ENCODE measurements around the gene HUNK. TPM values are rescaled to one million over a fixed set of nuclear protein-coding genes. Genes with fewer than 3 reads are reported as not detected.
"Not testable (repeated sequence)": the region's sequence is repeated elsewhere in the genome, so short reads cannot be mapped to it uniquely, and the experiment has no call there.

HUNK gene
- total RNA-seq, 1 donor from 2014 or later = 0.43 TPM

DNA sequence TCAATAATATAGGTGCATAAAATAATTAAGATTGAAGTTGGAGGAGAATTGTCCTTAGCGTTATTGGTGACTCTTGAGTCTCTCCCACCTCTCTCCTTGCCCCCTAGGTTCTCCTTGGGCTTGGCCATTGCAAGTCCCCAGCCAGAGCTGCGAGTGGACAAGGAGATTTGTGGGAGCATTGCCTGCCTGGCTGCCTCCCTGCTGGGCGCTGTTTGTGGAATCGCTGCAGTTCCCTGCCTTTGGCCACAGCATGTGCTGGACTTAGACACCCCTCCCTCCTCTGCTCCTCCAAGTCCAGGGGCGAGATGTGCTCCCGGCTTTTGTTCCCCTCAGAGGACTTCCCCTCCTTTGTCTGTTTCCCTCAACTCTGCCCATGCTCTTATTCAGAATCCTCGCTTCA lies 21.9 kb upstream of the HUNK start:
- H3K9me3 Mint-ChIP-seq = no peaks in the 10 kb centered on the region
- no peaks in the 10 kb centered on the region for H3K36me3 Mint-ChIP-seq (ENCODE audit: low read depth)
- intact Hi-C loops (cut with micrococcal nuclease) = no loop called here
- no peaks in the 10 kb centered on the region for H3K4me1 Mint-ChIP-seq (ENCODE audit: low read depth)
- peaks cover 2% of the 10 kb centered on the region for H3K27me3 Mint-ChIP-seq (ENCODE audit: low read depth)
- no peak overlapping the region for H3K27ac Mint-ChIP-seq
- no peak overlapping the region for H3K4me3 Mint-ChIP-seq (ENCODE audit: low read depth)
- DNase-seq (ENCODE audit: low spot score) = no peak

DNA sequence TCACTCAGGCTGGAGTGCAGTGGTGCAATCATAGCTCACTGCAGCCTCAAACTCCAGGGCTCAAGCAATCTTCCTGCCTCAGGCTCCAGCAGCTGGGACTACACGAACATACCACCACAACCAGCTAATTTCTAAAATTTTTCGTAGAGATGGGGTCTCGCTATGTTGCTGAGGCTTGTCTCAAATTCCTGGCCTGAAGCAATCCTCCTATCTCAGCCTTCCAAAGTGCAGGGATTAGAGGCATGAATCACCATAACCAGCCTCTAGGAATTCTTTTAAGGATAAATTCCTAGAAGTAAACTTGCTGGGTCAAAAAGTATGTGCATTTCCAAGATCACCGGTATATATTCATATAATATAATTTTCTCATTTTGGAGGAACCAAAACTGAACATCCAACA lies 17.6 kb upstream of the HUNK start:
- no peak for DNase-seq (ENCODE audit: low spot score)
- no peaks in the 10 kb centered on the region for H3K36me3 Mint-ChIP-seq (ENCODE audit: low read depth)
- H3K9me3 Mint-ChIP-seq = no peaks in the 10 kb centered on the region

DNA sequence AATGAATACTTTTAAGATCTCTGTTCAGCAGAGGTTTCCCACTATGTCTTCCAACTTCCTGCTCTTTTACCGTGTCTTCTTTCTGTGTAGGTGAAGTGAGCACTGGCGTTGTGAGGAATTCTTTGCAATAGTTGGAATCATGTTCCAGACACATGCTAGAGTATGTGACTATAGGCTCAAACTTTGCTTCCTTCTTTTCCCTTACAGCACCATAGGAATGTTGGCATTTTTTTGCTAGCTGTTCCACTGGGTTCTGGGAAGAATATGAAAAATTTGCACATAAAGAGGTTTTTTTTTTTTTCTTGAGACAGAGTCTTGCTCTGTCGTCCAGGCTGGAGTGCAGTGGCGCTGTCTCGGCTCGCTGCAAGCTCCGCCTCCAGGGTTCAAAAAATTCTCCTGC lies 15.7 kb upstream of the HUNK start:
- no peaks in the 10 kb centered on the region for H3K36me3 Mint-ChIP-seq (ENCODE audit: low read depth)
- H3K9me3 Mint-ChIP-seq = no peaks in the 10 kb centered on the region
- H3K27me3 Mint-ChIP-seq (ENCODE audit: low read depth) = peaks cover 5% of the 10 kb centered on the region
- H3K4me3 Mint-ChIP-seq (ENCODE audit: low read depth) = no peak overlapping the region
- H3K27ac Mint-ChIP-seq = no peak overlapping the region
- H3K4me1 Mint-ChIP-seq (ENCODE audit: low read depth) = no peaks in the 10 kb centered on the region
- intact Hi-C loops (cut with micrococcal nuclease) = no loop called here
- no peak for DNase-seq (ENCODE audit: low spot score)

More for the DNA sequence above, 17.6 kb upstream of the HUNK start:
- no peaks in the 10 kb centered on the region for H3K4me1 Mint-ChIP-seq (ENCODE audit: low read depth)
- peaks cover 5% of the 10 kb centered on the region for H3K27me3 Mint-ChIP-seq (ENCODE audit: low read depth)
- H3K27ac Mint-ChIP-seq = no peak overlapping the region
- intact Hi-C loops (cut with micrococcal nuclease) = no loop called here
- H3K4me3 Mint-ChIP-seq (ENCODE audit: low read depth) = no peak overlapping the region

DNA sequence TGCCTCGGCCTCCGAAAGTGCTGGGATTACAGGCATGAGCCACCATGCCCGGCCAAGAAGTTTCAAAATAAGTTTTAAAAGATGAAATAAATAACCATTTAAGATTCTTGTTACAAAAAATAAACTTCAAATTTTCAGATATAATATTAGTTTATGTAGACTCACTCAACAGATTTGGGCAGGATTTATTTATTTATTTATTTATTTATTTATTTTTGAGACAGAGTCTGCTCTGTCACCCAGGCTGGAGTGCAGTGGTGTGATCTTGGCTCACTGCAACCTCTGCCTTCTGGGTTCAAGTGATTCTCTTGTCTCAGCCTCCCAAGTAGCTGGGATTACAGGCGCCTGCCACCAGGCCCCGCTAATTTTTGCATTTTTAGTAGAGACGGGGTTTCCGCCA lies 15.2 kb upstream of the HUNK start:
- H3K27ac Mint-ChIP-seq; H3K27me3 Mint-ChIP-seq (ENCODE audit: low read depth); H3K9me3 Mint-ChIP-seq; DNase-seq (ENCODE audit: low spot score); intact Hi-C loops (cut with micrococcal nuclease); H3K4me3 Mint-ChIP-seq (ENCODE audit: low read depth); H3K36me3 Mint-ChIP-seq (ENCODE audit: low read depth); H3K4me1 Mint-ChIP-seq (ENCODE audit: low read depth): not testable (repeated sequence)

DNA sequence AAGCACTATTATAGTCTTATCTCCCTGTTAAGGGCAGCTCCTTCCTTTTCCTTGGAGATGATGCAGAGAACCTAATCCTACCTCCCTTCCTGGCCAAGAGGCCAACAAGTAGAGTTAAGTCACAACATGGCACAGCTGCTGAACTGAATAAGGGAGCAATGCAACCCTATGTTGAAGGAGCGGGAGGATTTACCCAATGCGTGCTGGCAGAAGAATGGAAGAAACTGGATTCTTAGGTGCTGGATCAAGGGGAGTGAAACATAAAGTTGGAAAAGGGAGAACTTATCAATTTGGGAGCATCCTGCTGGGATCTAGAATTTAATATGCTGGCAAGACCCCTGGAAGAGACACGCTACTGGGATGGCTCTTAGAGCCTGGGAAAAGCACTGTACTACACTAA lies 12.0 kb upstream of the HUNK start:
- H3K4me1 Mint-ChIP-seq (ENCODE audit: low read depth) = no peaks in the 10 kb centered on the region
- peaks cover 2% of the 10 kb centered on the region for H3K27me3 Mint-ChIP-seq (ENCODE audit: low read depth)
- DNase-seq (ENCODE audit: low spot score) = no peak
- intact Hi-C loops (cut with micrococcal nuclease) = no loop called here
- H3K27ac Mint-ChIP-seq = no peak overlapping the region
- H3K9me3 Mint-ChIP-seq = no peaks in the 10 kb centered on the region
- no peaks in the 10 kb centered on the region for H3K36me3 Mint-ChIP-seq (ENCODE audit: low read depth)
- no peak overlapping the region for H3K4me3 Mint-ChIP-seq (ENCODE audit: low read depth)

DNA sequence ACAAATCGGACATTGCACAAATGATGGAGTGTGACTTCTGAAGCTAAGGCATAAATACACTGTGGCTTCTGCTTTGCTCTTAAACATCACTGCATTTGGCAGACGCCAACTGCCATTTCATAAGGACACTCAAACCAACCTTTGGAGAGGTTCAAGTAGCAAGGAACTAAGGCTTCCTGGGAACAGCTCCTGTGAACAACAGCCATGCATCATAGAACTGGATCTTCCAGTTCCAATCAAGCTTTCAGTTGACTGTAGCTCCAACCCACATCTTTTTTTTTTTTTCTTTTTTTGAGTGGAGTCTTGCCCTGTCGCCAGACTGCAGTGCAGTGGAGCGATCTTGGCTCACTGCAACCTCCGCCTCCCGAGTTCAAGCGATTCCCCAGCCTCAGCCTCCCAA lies 10.7 kb upstream of the HUNK start:
- intact Hi-C loops (cut with micrococcal nuclease) = no loop called here
- Mint-ChIP-seq H3K27ac (no peak overlapping the region), H3K36me3 (ENCODE audit: low read depth) (no peaks in the 10 kb centered on the region), H3K9me3 (no peaks in the 10 kb centered on the region), H3K27me3 (ENCODE audit: low read depth) (peaks cover 2% of the 10 kb centered on the region), H3K4me3 (ENCODE audit: low read depth) (no peak overlapping the region), H3K4me1 (ENCODE audit: low read depth) (no peaks in the 10 kb centered on the region)
- no peak for DNase-seq (ENCODE audit: low spot score)

DNA sequence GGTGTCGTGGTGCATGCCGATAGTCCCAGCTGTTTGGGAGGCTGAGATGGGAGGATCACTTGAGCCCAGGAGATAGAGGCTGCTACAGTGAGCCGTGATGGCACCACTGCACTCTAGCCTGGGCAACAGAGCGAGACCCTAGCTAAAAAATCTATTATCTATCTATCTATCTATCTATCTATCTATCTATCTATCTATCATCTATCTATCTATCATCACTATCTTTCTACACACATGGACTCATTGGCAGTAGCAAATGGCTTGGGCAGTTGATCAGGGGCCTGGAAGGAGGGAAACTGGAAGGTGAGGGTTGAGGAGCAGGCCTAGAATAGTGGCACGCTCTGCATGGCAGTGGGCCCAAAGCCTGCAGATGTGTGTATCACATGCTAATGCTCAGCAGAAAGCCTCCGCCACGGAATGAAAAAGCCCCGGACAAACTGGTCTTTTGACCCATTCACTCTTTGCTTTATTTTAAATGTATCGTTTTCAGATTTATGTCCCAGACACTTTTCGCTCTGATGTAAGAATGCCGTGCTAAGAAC lies 7.3 kb upstream of the HUNK start:
- H3K36me3 Mint-ChIP-seq (ENCODE audit: low read depth) = no peaks in the 10 kb centered on the region
- no peak for DNase-seq (ENCODE audit: low spot score)
- no peaks in the 10 kb centered on the region for H3K4me1 Mint-ChIP-seq (ENCODE audit: low read depth)
- H3K27ac Mint-ChIP-seq = no peak overlapping the region
- H3K27me3 Mint-ChIP-seq (ENCODE audit: low read depth) = peaks cover 14% of the 10 kb centered on the region
- no peak overlapping the region for H3K4me3 Mint-ChIP-seq (ENCODE audit: low read depth)
- intact Hi-C loops (cut with micrococcal nuclease) = no loop called here
- H3K9me3 Mint-ChIP-seq = no peaks in the 10 kb centered on the region

DNA sequence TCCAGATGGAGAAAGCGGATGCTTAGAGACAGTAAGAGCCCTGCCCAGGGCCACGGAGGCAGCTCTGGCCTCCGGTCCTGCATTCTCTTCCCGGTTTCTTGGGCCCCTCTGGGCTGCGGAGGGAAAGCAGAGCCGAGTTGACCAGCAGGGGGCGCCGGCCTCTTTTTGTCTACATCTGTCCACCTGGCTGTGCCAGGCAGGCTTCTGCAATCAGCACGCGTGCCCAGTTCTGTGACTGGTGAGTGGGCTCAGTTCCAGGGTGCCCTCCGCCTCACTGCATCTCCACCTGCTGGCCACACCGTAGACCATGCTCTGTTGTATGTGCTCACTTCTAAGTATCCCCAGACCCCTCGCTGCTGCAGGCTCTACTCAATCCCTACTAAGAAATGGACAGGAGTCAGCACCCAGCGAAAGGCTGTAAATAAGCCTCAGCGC lies 6.7 kb upstream of the HUNK start:
- H3K4me3 Mint-ChIP-seq (ENCODE audit: low read depth) = no peak overlapping the region
- H3K4me1 Mint-ChIP-seq (ENCODE audit: low read depth) = no peaks in the 10 kb centered on the region
- no peaks in the 10 kb centered on the region for H3K36me3 Mint-ChIP-seq (ENCODE audit: low read depth)
- H3K27ac Mint-ChIP-seq = no peak overlapping the region
- H3K9me3 Mint-ChIP-seq = no peaks in the 10 kb centered on the region
- DNase-seq (ENCODE audit: low spot score) = peak; percentile 43
- intact Hi-C loops (cut with micrococcal nuclease) = loop anchor here (1.0 kb wide), 1 partner anchor 392 kb away; no protein-coding TSS in a partner anchor
- peaks cover 19% of the 10 kb centered on the region for H3K27me3 Mint-ChIP-seq (ENCODE audit: low read depth)

DNA sequence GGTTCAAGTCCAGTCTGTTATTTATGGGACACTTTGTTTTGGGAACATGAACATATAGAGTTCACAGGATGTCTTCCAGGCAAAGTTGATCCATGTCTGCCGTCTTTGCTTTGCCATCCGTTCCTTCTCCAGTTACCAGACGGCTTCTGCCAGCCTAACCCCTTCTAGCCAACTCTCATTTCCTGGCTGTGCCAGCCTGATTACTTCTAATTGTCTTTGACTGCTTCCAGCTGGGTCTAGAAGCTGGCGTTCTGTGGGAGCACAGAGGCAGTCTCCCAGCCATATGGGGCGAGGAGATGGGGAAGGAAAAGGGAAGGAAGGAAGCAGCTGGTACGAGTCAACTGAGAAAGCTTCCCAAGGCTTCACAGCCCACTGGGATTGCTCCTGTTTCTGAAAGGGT lies 3.1 kb upstream of the HUNK start:
- Mint-ChIP-seq H3K4me1 (ENCODE audit: low read depth) (peaks cover 5% of the 10 kb centered on the region), H3K4me3 (ENCODE audit: low read depth) (no peak overlapping the region)

DNA sequence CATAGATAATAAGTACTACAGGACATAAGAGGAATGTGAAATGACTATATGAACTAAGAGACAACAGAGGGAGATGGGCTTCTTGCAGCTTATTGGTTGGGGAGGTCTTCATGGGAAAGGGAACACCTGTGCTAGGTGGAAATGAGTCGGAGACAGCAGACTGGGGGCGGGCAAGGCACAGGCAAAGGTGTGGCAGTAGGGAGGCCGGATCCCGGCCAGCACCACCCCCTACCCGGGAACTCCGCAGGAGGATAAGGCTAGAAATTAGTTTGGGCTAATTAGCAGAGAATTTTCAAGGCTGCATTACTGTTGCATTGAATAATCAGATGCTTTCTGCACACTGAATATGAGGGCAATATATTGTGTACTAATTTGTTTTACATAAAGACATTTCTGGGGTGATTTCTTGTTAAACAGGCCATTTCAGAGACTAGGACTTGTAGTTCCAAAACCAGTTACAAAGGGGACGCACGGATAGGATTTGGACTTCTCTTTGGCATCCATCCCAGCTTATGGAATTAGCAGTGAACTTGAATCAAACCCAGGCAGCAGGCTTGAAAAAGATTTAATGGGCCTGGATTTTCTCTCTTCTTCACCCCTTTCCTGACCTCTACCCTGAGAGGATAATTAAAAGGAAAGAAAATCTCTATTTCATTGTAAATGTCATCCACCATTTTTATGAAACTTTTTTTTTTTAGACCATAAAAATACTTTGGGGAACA lies 2.2 kb upstream of the HUNK start:
- H3K4me3 Mint-ChIP-seq (ENCODE audit: low read depth) = no peak overlapping the region
- peaks cover 41% of the 10 kb centered on the region for H3K27me3 Mint-ChIP-seq (ENCODE audit: low read depth)
- H3K27ac Mint-ChIP-seq = no peak overlapping the region
- DNase-seq (ENCODE audit: low spot score) = no peak
- intact Hi-C loops (cut with micrococcal nuclease) = no loop called here
- H3K9me3 Mint-ChIP-seq = no peaks in the 10 kb centered on the region
- H3K36me3 Mint-ChIP-seq (ENCODE audit: low read depth) = no peaks in the 10 kb centered on the region
- peaks cover 5% of the 10 kb centered on the region for H3K4me1 Mint-ChIP-seq (ENCODE audit: low read depth)

More for the DNA sequence above, 3.1 kb upstream of the HUNK start:
- H3K27me3 Mint-ChIP-seq (ENCODE audit: low read depth) = peaks cover 36% of the 10 kb centered on the region
- H3K27ac Mint-ChIP-seq = no peak overlapping the region
- H3K36me3 Mint-ChIP-seq (ENCODE audit: low read depth) = no peaks in the 10 kb centered on the region
- no peak for DNase-seq (ENCODE audit: low spot score)
- intact Hi-C loops (cut with micrococcal nuclease) = no loop called here
- H3K9me3 Mint-ChIP-seq = no peaks in the 10 kb centered on the region

DNA sequence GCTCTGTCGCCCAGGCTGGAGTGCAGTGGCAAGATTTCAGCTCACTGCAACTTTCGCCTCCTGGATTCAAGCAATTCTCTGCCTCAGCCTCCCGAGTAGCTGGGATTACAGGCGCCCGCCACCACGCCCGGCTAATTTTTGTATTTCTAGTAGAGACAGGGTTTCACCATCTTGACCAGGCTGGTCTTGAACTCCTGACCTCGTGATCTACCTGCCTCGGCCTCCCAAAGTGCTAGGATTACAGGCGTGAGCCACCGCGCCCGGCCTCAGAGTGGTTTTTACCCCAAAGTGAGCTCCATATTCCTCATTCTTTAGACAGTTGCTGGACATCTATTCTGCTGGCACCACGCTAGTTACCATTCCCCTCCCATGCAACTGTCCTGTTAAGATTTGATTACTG lies 1.4 kb upstream of the HUNK start:
- DNase-seq (ENCODE audit: low spot score); H3K9me3 Mint-ChIP-seq; H3K36me3 Mint-ChIP-seq (ENCODE audit: low read depth); H3K4me3 Mint-ChIP-seq (ENCODE audit: low read depth); H3K27ac Mint-ChIP-seq; intact Hi-C loops (cut with micrococcal nuclease); H3K4me1 Mint-ChIP-seq (ENCODE audit: low read depth): not testable (repeated sequence)
- H3K27me3 Mint-ChIP-seq (ENCODE audit: low read depth) = peaks cover 48% of the 10 kb centered on the region

DNA sequence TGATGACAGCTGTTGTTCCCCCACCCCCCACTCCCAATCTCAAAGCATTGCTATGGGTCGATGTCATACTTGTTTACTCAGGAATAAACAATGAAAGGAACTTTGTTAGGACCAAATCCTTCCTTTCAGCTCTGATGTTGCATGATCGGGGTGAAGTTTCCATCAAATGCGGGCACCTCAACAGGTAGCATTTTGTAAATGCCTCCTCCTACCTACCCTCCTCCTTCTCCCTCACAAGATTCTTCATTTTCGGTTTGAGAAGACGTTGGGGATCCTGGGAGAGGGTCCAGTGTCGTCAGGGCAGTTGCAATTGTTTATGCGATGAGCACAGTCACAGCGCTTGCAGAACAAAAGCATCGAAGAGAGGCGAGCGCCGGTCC lies 758 bp upstream of the HUNK start:
- Mint-ChIP-seq H3K27ac (no peak overlapping the region), H3K9me3 (no peaks in the 10 kb centered on the region), H3K4me3 (ENCODE audit: low read depth) (peak overlapping the region; percentile 72), H3K27me3 (ENCODE audit: low read depth) (peaks cover 49% of the 10 kb centered on the region), H3K36me3 (ENCODE audit: low read depth) (no peaks in the 10 kb centered on the region), H3K4me1 (ENCODE audit: low read depth) (peaks cover 5% of the 10 kb centered on the region)
- intact Hi-C loops (cut with micrococcal nuclease) = loop anchor here (2.0 kb wide), 1 partner anchor 387 kb away; no protein-coding TSS in a partner anchor
- no peak for DNase-seq (ENCODE audit: low spot score)

DNA sequence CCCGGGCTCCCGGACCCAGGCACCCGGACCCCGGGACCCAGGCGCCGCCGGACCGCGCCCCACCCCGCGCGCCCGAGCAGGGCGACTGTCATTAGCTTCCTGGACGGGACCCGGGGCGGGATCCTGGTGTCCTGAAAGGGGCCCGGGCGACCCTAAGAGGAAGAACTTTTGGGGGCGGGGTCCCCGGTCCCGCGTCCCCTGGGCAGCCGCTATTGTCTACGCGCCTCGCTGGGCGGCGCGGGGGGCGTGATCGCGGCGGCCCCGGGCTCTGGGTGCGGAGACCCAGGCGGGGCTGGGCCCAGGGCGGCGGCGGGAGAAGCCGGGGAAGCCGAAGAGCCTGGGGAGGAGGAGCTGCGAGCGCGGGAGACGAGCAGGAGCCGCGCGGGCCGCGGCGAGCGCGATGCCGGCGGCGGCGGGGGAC lies 465 bp downstream of the HUNK start:
- intact Hi-C loops (cut with micrococcal nuclease) = loop anchor here (2.0 kb wide), 1 partner anchor 386 kb away; no protein-coding TSS in a partner anchor
- Mint-ChIP-seq H3K4me3 (ENCODE audit: low read depth) (no peak overlapping the region), H3K27ac (no peak overlapping the region), H3K4me1 (ENCODE audit: low read depth) (peaks cover 5% of the 10 kb centered on the region), H3K36me3 (ENCODE audit: low read depth) (no peaks in the 10 kb centered on the region), H3K9me3 (no peaks in the 10 kb centered on the region), H3K27me3 (ENCODE audit: low read depth) (peaks cover 56% of the 10 kb centered on the region)
- DNase-seq (ENCODE audit: low spot score) = no peak

Measured in activated T-helper 2 cell treated with anti-CD3 and anti-CD28 coated beads, Interferon-gamma antibody, Interleukin-2, Interleukin-4, amounts not matched to agents 10 μg/mL and 5 μg/mL and 100 μg/mL, durations not matched to agents 14 hours and 24 hours and 36 hours (primary cell).